SK-N-MC (cell line): Measurements from ENCODE around the gene CFAP61.

ENCODE experiments used
- DNase-seq: peaks from one replicate; pipeline ENCODE4 v3.0.0-alpha.2; 2011; ENCODE audit warnings: low read depth, low spot score
- H3K27ac ChIP-seq: fragments of 200-600 bp; sonication (generic); 2 replicates; pipeline ENCODE4 v1.5.1; 2016; ENCODE audit warnings: mixed run types
- H3K36me3 ChIP-seq: fragments of 200-600 bp; sonication (generic); 2 replicates; pipeline ENCODE4 v1.6.1; 2017; ENCODE audit warnings: antibody characterized with exemption, low read length, mixed read lengths; ENCODE audit not compliant: insufficient read depth
- H3K4me3 ChIP-seq: fragments of 200-600 bp; sonication (generic); 2 replicates; pipeline ENCODE4 v1.5.1; 2016
- H3K9ac ChIP-seq: fragments of 200-600 bp; sonication (generic); 2 replicates; pipeline ENCODE4 v1.8.0; 2017; ENCODE audit warnings: mixed run types, mixed read lengths; ENCODE audit not compliant: insufficient read length
- H3K9me3 ChIP-seq: fragments of 200-600 bp; sonication (generic); 2 replicates; pipeline ENCODE4 v1.6.1; 2017; ENCODE audit warnings: low read depth, mild to moderate bottlenecking, antibody characterized with exemption, low read length, moderate library complexity, mixed read lengths
- EZH2 ChIP-seq: fragments of 200-600 bp; sonication (generic); IDR thresholded peaks from one replicate; pipeline ENCODE4 v1.6.1; 2017; ENCODE audit warnings: antibody characterized with exemption
- FOXP2 ChIP-seq: optimal IDR thresholded peaks from 2 replicates; pipeline ENCODE3; 2011; ENCODE audit warnings: mild to moderate bottlenecking, moderate library complexity; ENCODE audit not compliant: insufficient read depth; ENCODE audit errors: extremely low read length, control extremely low read depth
- POLR2AphosphoS5 ChIP-seq: IDR thresholded peaks from 2 replicates; pipeline ENCODE4 v1.6.1; 2012; ENCODE audit warnings: mild to moderate bottlenecking, low read depth, low read length, borderline replicate concordance

Gene CFAP61

GRCh38 chr20:20205141-20205861 lies 153.0 kb downstream of the CFAP61 start:
- Histone ChIP-seq H3K4me3 (no peak overlapping the region), H3K27ac (no peak overlapping the region), H3K9me3 (no peaks in the 10 kb centered on the region), H3K9ac (no peak overlapping the region), H3K36me3 (no peaks in the 10 kb centered on the region)
- TF ChIP-seq EZH2, result no peak
- no peak for TF ChIP-seq POLR2AphosphoS5
- no peak for TF ChIP-seq FOXP2
- no peak for DNase-seq

- Histone ChIP-seq H3K9ac (no peak overlapping the region), H3K9me3 (no peaks in the 10 kb centered on the region), H3K4me3 (no peak overlapping the region), H3K27ac (no peak overlapping the region), H3K36me3 (no peaks in the 10 kb centered on the region)
- no peak for DNase-seq
- TF ChIP-seq FOXP2, result no peak
- no peak for TF ChIP-seq EZH2
- TF ChIP-seq POLR2AphosphoS5, result no peak
Observed at GRCh38 chr20:20205862-20206236, 153.5 kb downstream of the CFAP61 start.

GRCh38 chr20:20206788-20207187 lies 154.5 kb downstream of the CFAP61 start:
- Histone ChIP-seq H3K9ac (no peak overlapping the region), H3K27ac (no peak overlapping the region), H3K9me3 (no peaks in the 10 kb centered on the region), H3K4me3 (no peak overlapping the region), H3K36me3 (no peaks in the 10 kb centered on the region)
- DNase-seq, result no peak
- no peak for TF ChIP-seq EZH2
- no peak for TF ChIP-seq FOXP2
- no peak for TF ChIP-seq POLR2AphosphoS5

GRCh38 chr20:20207291-20207690 lies 155.0 kb downstream of the CFAP61 start:
- H3K9me3 ChIP-seq, result no peaks in the 10 kb centered on the region
- H3K4me3 ChIP-seq, result 0 out of 2 replicates have a peak overlapping the region, but pooled peaks have one; percentile 10
- no peak overlapping the region for H3K27ac ChIP-seq
- no peak for DNase-seq
- H3K36me3 ChIP-seq, result no peaks in the 10 kb centered on the region
- TF ChIP-seq FOXP2 (no peak), POLR2AphosphoS5 (no peak), EZH2 (no peak)
- H3K9ac ChIP-seq, result no peak overlapping the region

- no peak overlapping the region for H3K4me3 ChIP-seq
- H3K36me3 ChIP-seq, result no peaks in the 10 kb centered on the region
- TF ChIP-seq EZH2 (no peak), FOXP2 (no peak), POLR2AphosphoS5 (no peak)
- DNase-seq, result no peak
- no peak overlapping the region for H3K27ac ChIP-seq
- H3K9me3 ChIP-seq, result no peaks in the 10 kb centered on the region
- no peak overlapping the region for H3K9ac ChIP-seq
Observed at GRCh38 chr20:20207872-20208271, 155.5 kb downstream of the CFAP61 start.

- no peak for DNase-seq
- Histone ChIP-seq H3K36me3 (no peaks in the 10 kb centered on the region), H3K9ac (no peak overlapping the region), H3K4me3 (no peak overlapping the region), H3K9me3 (no peaks in the 10 kb centered on the region), H3K27ac (no peak overlapping the region)
- TF ChIP-seq FOXP2 (no peak), POLR2AphosphoS5 (no peak)
Observed at GRCh38 chr20:20209684-20210083, 157.4 kb downstream of the CFAP61 start.

GRCh38 chr20:20210327-20210726 lies 158.0 kb downstream of the CFAP61 start:
- TF ChIP-seq FOXP2 (no peak), EZH2 (no peak), POLR2AphosphoS5 (no peak)
- no peak for DNase-seq

GRCh38 chr20:20210943-20211273 lies 158.6 kb downstream of the CFAP61 start:
- TF ChIP-seq POLR2AphosphoS5 (no peak), FOXP2 (no peak), EZH2 (no peak)
- Histone ChIP-seq H3K9ac (no peak overlapping the region), H3K36me3 (no peaks in the 10 kb centered on the region), H3K4me3 (no peak overlapping the region), H3K9me3 (no peaks in the 10 kb centered on the region), H3K27ac (no peak overlapping the region)
- DNase-seq, result no peak

More at GRCh38 chr20:20210327-20210726, 158.0 kb downstream of the CFAP61 start:
- Histone ChIP-seq H3K4me3 (no peak overlapping the region), H3K27ac (no peak overlapping the region), H3K9ac (no peak overlapping the region), H3K36me3 (no peaks in the 10 kb centered on the region), H3K9me3 (no peaks in the 10 kb centered on the region)

- H3K36me3 ChIP-seq, result no peaks in the 10 kb centered on the region
- peak overlapping the region; percentile 20; the same call in 1 of the 2 replicates for H3K27ac ChIP-seq
- H3K9me3 ChIP-seq, result no peaks in the 10 kb centered on the region
- no peak for DNase-seq
- H3K9ac ChIP-seq, result no peak overlapping the region
- TF ChIP-seq POLR2AphosphoS5, result no peak
- no peak for TF ChIP-seq EZH2
- no peak for TF ChIP-seq FOXP2
- H3K4me3 ChIP-seq, result no peak overlapping the region
Observed at GRCh38 chr20:20211274-20211987, 159.1 kb downstream of the CFAP61 start.
